Endothelial cell of hepatic sinusoid (primary cell): Measurements from ENCODE around the gene SKI.

ENCODE experiments used
- in situ Hi-C: cut with HindIII; loops from 2 replicates; pipeline ENCODE4 v1.10.0; 2017; ENCODE audit warnings: low sequenced_read_pairs

SKI gene

GRCh38 chr1:2206813-2207487 is 21.2 kb upstream of the SKI start:
- in situ Hi-C loops = no loop called here

DNA sequence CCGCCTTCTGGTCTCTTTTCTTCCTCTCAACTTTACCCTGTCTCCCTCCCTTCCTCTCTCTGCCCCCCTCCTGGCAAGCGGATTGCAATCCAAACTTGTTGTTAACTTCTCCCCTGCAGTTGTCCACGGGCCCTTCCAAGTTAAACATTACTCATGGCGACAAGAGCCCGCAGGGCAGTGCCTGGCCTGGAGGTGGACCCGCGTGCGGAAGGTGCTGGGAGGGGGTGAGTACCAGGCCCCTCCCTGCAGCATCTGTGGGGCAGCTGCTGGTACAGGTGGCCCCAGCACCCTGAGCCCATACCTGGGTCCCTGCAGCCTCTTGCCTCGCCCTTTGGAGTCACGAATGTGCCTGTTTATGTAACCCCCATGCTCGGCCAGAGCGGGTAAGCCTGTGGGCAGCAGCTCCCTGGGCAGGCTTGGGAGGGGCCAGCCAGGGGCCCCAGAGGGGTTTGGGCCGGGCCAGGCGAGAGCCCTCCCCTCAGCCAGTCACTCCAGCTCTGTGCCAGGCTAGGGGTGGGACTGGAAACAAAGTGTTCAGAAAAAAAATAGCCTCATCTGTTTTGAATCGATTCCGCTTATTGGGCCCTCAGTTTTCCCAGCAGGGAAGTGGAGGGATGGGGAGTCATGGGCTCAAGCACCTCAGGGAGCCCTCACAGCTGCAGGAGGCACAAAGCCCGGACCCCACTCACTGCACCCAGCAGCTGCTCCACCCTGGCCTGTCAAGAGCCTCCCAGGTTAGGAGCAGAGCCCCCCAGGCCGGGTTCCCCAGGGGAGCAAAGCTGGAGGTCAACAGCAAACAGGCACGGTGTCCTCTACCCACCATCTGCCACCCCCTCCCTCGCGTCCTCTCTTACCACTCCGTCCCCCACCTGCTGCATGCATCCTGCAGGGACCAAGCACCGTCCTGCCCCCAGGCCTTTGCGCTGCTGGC is 19.5 kb upstream of the SKI start:
- in situ Hi-C loops = no loop called here

- in situ Hi-C loops = no loop called here
Observed at GRCh38 chr1:2209400-2210083, 18.6 kb upstream of the SKI start.

GRCh38 chr1:2210084-2210653 is 17.9 kb upstream of the SKI start:
- in situ Hi-C loops = no loop called here

DNA sequence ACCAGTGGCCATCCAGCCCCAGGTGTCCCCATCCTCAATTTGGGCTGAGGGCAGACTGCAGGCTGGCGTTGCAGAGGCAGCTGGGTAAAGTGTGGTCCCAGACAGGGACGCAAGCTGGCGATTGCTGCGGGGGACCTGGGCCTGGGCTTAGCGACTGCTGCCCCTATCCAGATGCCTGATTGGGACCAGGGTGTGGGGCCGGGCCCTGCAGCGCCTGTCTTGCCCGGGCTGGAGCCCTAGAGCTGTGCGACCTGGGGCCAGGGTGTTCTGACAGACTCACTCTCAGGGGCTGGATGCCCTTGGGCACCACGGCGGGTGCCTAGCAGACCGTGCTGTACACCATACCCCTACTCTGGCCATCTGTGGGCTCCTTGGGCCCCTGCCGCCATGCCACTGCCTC is 17.3 kb upstream of the SKI start:
- in situ Hi-C loops = no loop called here

DNA sequence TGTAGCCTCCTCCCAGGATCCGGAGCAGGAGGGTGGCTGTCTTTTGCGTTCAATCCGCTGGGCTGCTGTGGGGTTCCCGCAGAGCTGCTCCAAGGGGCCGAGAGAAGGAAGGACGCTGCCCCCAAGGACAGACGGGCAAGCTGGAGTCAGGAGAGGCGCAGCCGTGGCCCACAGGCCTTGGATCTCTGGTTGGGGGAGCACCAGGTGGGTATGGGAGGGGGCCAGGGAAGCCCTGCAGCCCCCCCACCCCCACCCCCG is 15.9 kb upstream of the SKI start:
- in situ Hi-C loops = no loop called here

- in situ Hi-C loops = no loop called here
Observed at GRCh38 chr1:2212532-2213491, 15.3 kb upstream of the SKI start.

- in situ Hi-C loops = no loop called here
Observed at GRCh38 chr1:2213576-2214505, 14.3 kb upstream of the SKI start.

GRCh38 chr1:2214541-2215241 is 13.4 kb upstream of the SKI start:
- in situ Hi-C loops = no loop called here

- in situ Hi-C loops = no loop called here
Observed at GRCh38 chr1:2215329-2215728, 12.8 kb upstream of the SKI start.

- in situ Hi-C loops = no loop called here
Observed at GRCh38 chr1:2215909-2216766, 12.0 kb upstream of the SKI start.

DNA sequence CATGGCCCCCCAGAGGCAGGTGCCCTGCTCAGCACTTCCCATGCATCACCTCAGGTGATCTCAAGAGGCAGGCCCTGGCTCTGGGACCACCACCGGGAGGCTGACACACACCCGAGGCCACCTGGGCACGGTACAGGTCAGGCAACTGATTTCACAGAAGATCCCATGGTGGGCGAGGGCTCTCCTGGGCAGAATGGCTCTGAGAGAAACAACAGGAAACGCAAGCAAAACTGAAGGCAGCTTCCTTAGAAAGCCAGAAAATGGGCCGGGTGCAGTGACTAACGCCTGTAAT is 11.4 kb upstream of the SKI start:
- in situ Hi-C loops = no loop called here

DNA sequence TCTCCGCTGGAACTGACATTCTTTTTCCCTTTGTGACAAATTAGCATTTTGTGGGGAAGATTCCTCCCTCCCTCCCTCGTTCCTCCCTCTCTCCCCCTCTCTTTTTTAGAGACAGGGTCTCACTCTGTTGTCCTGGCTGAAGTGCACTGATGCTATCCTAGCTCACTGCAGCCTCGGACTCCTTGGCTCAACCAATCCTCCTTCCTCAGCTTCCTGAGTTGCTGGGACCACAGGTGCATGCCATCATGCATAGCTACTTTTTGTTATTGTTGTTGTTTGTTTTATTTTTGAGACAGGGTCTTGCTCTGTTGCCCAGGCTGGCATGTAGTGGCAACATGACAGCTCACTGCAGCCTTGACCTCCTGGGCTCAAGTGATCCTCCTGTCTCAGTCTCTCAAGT is 6.8 kb upstream of the SKI start:
- in situ Hi-C loops = loop anchor here (5.0 kb wide), 1 partner anchor 81 kb away; no protein-coding TSS in a partner anchor

DNA sequence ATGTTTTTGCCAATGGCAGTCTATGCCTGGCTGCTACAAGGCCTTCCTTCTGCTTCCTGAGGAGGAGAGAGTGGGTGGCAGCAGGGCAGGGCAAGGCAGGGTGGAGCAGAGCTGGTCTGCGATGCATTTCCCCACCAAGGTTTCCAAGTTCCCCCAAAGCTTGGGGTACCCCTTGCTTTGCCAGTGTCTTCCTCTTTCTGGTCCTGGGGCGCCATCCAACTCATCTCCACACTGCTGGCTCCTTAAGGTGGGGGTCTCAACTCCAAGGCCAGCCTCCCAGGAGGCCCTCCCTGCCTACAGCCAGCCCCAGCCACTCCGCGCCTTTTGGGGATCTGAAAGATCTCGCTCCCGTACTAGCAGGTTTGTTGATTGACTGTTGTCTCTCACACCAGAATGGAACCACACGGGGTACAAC is 3.9 kb upstream of the SKI start:
- in situ Hi-C loops = loop anchor here (5.0 kb wide), 1 partner anchor 78 kb away; no protein-coding TSS in a partner anchor

- in situ Hi-C loops = loop anchor here (5.0 kb wide), 1 partner anchor 77 kb away; no protein-coding TSS in a partner anchor
Observed at GRCh38 chr1:2224631-2225428, 3.3 kb upstream of the SKI start.

GRCh38 chr1:2226525-2227345 is 1.4 kb upstream of the SKI start:
- in situ Hi-C loops = no loop called here
